Erythroblast (primary cell): ENCODE results near the gene CAV1.

ENCODE experiments used
- GATA1 ChIP-seq: IDR thresholded peaks from 2 replicates; pipeline ENCODE4 v1.6.1; 2011; ENCODE audit warnings: low read depth, mild to moderate bottlenecking, control low read depth, low read length, moderate library complexity
- POLR2A ChIP-seq: IDR thresholded peaks from 2 replicates; pipeline ENCODE4 v1.6.1; 2011; ENCODE audit warnings: mild to moderate bottlenecking, low read length

DNA sequence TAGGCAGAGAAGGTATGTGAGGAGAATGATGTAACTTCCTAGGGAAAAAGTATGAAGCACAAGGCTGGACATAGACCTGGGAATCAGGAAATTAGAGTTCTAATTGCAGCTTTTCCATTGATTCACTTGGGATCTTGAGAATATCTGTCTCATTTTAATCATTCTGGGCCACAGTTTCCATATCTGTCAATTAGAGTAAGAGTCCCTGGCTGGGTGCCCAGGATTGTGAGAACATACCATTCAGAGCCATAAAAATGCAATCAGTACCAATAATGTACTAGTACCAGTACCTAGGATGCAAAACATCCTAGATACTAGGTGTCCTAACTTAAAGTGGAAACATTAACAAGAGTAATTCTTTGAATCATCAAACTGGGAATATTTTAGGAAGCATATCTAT, 29.6 kb downstream of the CAV1 start:
- TF ChIP-seq POLR2A, result no peak
- TF ChIP-seq GATA1, result no peak
